ENCODE data around the gene GNAT2.
"Not testable (repeated sequence)": the region's sequence is repeated elsewhere in the genome, so short reads cannot be mapped to it uniquely, and the experiment has no call there.

The GNAT2 gene

DNA sequence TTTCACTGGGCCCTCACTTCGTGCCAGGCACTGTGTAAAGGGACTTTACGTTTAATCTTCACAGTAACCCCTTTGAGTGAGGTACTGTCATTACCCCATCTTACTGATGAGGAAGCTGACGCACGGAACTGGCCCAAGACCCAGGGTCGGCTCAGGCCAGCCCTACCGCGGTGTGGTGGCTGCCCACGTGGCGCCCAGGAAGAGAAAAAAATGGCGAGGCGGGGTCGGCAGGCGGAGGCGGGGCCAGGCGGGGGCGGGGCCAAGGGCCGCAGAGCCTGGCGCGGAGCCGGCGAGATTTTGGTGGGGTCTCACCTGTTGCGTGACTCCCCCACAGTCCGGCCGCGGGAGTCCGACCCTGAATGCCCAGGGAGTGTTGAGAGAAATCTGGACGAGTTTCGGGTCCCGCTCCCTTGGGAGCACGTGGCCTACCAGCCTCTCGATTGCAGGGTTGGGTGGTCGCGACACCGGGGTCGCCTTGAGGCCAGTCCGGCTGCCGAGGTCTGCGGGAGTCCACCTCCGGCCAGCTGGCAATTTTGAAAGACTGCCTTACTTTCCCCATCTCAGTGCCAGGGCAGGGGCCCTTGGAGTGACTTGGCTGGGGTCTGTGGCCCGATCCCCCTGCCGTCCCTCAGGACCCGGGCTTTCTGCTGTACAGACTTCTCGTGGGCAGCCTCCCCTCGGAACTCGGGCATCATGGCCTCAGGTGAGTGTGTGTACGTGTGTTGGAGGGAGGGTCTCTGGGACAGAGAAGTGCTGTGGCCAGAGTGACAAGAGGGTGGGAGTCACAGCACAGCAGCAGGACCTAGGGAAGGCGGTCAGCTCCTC, at the start of gene GNAT2, which contains the start of gene AMPD2:
Gene GNAT2 (minus strand): TSS at position 41 of the 825 bp plus-strand sequence. CDS start 6,746 bp downstream, outside the sequence.
Gene AMPD2 (plus strand): TSS at position 262 of the 825 bp plus-strand sequence. CDS start 1,339 bp downstream, outside the sequence.
- in situ Hi-C loops (cut with MboI; ENCODE audit: low sequenced_read_pairs), result loop anchor here (10.0 kb wide), 1 partner anchor 75 kb away; the partner anchor contains the start of gene GNAI3

DNA sequence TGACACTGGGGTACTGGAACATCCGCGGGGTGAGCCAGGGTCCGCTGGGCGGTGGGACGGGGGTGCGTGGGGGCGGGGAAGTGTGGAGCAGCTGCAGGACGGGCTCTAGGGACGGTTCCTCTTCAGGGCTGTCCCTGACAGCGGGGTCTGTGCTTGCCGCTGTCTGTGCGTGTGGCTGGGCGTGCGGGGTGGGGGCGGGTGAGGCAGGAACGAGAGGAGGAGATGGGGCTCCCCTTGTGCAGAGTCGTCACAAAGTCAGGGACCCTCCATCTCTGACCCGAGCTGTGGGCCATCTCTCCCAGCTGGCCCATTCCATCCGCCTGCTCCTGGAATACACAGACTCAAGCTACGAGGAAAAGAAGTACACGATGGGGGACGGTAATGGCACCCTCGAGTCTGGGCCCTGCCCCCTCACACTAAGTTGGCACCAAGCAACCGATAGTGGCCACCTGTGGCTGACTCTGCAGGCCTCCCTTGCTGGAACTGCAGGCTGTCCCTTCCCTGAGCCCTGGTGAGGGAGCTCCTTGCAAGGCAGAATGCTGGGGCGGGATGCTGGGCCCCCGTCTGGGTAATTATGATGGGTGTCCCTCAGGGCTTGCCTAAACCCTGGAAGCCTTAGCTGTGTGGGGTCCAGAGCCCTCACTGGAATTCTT, 48.8 kb upstream of the GNAT2 start:
- in situ Hi-C loops (cut with MboI; ENCODE audit: low sequenced_read_pairs), result no loop called here

DNA sequence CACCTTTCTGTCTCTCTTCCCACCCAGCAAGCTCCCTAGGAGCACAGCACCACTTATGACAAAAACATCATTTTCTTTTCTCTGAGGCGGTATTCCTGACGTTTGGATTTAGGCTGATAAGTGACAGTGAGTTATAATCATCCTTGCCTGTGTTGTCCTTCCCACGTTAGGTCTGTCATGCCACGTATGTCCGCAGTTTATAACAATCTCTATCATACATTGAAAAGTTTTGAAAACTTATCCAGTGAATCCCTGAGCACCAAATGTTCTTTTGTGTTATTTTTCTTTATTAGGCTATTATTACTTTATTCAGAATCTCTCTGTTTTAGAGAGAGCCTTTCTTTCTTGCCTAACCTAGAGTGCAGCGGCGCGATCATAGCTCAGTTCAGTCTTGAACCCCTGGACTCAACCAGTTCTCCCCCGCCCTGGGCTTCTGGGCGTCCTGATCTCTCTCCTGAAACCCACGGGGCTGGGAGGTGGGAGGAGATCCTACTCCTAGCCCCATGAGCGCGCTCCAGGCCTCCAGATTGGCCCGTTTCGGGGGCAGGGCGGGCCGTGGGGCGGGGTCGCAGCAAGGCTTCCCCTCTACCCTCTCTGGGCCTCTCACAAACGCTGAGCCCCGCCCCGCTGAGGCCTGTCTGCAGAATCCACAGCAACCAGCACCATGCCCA, 48.2 kb upstream of the GNAT2 start, which contains the start of gene GSTM2:
Gene GSTM2 (plus strand): TSS at position 606 of the 671 bp plus-strand sequence. CDS start 59 bp downstream, at position 665.
- in situ Hi-C loops (cut with MboI; ENCODE audit: low sequenced_read_pairs), result no loop called here

DNA sequence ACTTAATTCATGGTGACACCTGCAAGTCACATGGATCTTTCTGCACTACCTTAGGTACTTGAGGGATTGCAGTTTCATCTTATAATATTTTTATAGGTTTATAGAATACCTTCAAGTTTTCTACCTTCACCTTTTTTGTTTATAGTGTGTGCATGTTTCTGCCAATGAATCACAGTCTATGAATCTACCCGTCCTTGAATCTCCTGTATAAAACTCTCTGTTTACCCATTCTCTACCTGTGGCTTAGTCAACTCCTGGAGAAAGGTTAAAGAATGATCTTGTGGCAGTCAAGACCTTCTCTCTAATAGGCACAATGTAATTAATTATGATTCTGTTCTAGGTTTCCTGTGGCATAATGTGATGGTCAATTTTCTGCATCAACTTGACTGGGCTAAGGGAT, 45.3 kb upstream of the GNAT2 start:
- in situ Hi-C loops (cut with MboI; ENCODE audit: low sequenced_read_pairs), result no loop called here

DNA sequence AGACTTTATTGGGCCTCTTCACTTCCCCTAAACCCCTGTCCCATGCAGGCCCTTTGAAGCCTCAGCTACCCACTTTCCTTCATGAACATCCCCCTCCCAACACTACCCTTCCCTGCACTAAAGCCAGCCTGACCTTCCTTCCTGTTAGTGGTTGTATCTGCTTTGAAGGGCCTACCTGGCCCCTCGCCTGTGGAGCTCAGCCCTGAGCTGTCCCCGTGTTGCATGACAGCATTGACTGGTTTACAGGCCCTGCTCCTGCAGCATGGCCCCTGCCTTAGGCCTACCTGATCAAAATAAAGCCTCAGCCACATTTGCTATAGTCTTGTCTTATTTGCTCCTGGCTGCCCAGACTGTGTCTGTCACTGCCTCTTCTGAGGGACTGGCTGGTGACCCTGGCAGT, 42.0 kb upstream of the GNAT2 start:
- in situ Hi-C loops (cut with MboI; ENCODE audit: low sequenced_read_pairs), result no loop called here

DNA sequence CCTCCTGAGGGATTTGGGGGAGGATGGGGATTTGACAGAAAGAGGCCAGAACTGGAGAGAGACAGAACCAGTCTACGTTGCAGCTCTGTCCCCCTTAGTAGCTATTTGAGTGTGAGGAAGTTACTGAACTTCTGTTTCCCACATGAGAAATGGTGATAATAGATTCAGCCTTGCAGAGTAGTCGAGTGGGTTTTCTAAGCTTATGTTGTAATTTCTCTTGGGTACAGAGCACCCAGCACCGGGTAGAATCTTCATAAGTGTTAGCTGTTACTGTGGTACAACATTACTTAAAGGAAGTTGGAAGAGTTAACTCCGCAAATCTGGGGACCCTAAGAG, 41.2 kb upstream of the GNAT2 start:
- in situ Hi-C loops (cut with MboI; ENCODE audit: low sequenced_read_pairs), result not testable (repeated sequence)

DNA sequence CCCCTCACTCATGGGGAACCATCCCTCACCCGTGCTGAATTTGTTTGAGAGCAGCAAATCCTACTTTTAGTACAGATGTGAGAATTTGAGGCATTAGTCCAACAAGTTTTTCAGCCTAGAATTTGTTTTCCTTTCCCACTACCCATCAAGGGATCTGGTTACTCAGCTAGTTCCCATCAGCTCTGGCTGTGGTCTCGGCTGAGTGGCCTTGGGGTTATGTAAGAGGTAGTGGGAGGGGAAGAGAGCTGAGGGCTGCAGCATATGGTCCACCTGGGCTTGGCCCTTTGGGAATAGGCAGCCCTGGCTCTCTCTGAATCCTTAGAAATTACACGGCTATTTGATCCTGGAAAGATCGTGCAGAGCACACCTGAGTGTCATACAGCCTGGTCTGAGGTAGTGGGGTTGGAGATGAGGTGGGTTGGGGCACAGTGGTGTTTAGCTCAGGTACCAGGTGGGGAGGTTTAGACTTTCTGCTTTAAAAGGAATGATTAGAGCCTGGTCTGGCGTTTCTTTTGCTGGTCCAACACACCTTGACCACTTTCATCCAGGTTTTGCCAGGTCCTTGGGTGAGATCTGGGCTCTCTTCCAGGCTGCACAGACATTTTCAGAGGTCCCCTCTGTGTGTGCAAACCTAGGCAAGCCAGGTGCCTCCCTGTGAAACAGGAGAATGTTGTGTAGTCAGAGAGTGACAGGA, 40.7 kb upstream of the GNAT2 start:
- in situ Hi-C loops (cut with MboI; ENCODE audit: low sequenced_read_pairs), result loop anchor here (10.0 kb wide), 1 partner anchor 325 kb away; the partner anchor contains the start of gene AHCYL1

DNA sequence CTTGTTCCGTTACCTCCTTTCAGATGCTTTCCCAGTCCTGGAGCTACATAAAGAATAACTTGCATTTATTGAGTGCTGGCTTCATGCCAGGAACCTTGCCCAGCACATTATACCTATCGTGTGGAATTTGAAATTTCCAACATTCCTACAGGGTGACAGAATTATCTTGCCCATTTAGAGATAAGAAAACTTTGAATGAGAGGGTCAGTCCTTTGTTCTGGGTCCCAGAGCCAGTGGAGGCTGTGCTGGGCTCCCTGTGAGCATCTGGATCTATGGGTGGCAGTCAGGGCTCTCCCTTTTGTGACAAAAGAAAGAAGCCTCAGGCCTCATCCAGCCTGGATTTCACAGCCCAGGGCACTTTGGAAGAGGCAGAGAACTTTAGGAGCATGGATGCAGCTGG, 39.7 kb upstream of the GNAT2 start:
- in situ Hi-C loops (cut with MboI; ENCODE audit: low sequenced_read_pairs), result loop anchor here (10.0 kb wide), 1 partner anchor 326 kb away; the partner anchor contains the start of gene AHCYL1

DNA sequence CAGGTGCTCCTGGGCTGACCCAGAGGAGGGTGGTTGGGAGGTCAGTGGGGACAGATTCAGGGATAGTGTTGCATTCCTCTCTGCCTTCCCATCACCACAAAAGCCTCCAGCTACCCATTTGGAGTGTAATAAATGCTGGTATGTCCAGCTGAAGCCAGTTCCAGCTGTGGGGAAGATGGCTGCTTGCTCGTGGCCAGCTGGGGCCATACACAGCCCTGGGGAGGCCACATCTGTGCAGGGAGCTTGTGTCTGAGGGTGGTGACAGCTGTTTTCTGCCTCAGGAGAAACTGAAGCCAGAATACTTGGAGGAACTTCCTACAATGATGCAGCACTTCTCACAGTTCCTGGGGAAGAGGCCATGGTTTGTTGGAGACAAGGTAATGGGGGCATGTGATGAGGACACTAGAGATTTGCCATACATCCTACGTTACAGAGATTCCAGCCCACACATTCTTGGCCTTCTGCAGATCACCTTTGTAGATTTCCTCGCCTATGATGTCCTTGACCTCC, 39.2 kb upstream of the GNAT2 start:
- in situ Hi-C loops (cut with MboI; ENCODE audit: low sequenced_read_pairs), result loop anchor here (10.0 kb wide), 1 partner anchor 326 kb away; the partner anchor contains the start of gene AHCYL1

DNA sequence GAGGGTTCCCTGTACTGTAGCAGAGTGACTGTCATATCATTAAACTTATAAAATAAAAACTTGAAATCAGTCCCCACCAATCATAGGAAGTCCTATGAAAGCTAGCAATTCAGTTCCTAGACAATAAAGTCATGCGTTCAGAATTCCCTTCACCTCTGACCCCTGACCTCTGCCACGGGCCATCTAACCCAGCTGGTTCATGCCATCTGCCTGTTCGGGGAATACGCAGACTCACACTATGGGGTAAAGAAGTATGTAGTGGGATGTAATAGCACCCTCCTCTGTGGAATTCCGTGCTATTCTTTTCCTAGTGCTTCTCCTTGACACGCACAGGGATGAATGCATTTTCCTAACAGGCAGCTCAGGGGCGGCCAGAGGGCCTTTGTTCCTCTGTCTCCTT, 38.6 kb upstream of the GNAT2 start:
- in situ Hi-C loops (cut with MboI; ENCODE audit: low sequenced_read_pairs), result loop anchor here (10.0 kb wide), 1 partner anchor 327 kb away; the partner anchor contains the start of gene AHCYL1

DNA sequence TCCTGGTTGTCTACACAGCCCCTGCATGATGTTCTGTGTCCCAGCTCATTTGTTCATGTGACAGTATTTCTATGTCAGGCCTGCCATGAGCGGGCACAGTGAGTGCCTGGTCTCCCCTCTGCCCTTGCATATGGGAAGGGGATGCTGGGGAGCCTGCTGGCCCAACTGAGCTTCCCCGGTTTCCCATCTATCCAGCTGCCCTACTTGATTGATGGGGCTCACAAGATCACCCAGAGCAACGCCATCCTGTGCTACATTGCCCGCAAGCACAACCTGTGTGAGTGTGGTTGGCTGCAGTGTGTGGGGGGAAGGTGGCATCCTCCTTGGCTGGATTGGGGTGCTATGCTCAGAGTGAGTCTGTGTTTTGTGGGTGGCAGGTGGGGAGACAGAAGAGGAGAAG, 38.0 kb upstream of the GNAT2 start:
- in situ Hi-C loops (cut with MboI; ENCODE audit: low sequenced_read_pairs), result loop anchor here (10.0 kb wide), 1 partner anchor 327 kb away; the partner anchor contains the start of gene AHCYL1

DNA sequence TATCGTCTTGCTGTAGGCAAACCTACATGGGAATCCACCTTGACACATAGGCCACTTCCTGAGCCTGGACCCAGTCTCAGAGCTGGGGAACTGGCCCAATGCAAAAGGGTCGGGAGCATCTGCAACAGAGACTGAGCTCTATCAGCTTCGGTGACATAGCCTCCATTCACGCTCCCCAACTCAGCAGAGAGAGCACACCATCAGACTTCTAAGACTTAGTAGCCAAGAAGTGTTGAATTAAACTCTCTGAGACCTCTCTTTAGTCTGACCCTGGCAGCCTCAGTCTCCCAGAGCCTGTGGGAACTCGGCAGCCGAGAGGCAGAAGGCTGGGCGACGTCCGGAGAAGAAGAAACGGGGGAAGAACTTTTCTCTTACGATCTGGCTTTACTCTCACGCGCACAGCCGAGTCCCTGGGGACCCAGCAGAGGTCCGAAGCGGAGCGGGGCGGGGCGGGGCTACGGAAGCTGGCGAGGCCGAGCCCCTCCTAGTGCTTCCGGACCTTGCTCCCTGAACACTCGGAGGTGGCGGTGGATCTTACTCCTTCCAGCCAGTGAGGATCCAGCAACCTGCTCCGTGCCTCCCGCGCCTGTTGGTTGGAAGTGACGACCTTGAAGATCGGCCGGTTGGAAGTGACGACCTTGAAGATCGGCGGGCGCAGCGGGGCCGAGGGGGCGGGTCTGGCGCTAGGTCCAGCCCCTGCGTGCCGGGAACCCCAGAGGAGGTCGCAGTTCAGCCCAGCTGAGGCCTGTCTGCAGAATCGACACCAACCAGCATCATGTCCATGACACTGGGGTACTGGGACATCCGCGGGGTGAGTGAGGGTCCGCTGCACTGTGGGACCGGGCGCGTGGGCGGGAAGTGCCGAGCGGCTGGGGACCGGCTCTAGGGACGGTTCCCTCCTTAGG, 36.5 kb upstream of the GNAT2 start, which contains the start of gene GSTM4:
Gene GSTM4 (plus strand): TSS at position 485 of the 905 bp plus-strand sequence. CDS start 291 bp downstream, at position 776.
- in situ Hi-C loops (cut with MboI; ENCODE audit: low sequenced_read_pairs), result loop anchor here (10.0 kb wide), 1 partner anchor 329 kb away; the partner anchor contains the start of gene AHCYL1

DNA sequence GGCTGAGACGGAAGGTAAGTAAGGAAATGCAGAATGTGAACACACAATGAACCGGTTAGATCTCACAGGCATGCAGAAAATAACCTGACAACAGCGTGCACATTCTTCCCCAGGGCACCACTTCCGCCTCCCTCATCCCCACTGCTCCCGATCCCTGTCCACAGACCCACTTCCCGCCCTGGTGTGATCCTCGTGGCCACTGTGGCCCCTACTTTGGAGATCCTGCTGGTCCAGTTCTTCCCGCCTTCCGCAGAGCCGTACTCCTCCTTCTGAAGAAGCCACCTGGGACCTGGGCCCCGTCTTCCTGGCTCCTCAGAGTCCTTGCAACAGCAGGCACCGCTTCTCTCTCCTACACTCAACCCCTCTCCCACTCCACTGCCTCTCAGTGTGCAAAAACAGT, 35.1 kb upstream of the GNAT2 start:
- in situ Hi-C loops (cut with MboI; ENCODE audit: low sequenced_read_pairs), result loop anchor here (5.0 to 10.0 kb wide), 2 partner anchors 118 to 330 kb away; partner anchors contain the start of gene AHCYL1

DNA sequence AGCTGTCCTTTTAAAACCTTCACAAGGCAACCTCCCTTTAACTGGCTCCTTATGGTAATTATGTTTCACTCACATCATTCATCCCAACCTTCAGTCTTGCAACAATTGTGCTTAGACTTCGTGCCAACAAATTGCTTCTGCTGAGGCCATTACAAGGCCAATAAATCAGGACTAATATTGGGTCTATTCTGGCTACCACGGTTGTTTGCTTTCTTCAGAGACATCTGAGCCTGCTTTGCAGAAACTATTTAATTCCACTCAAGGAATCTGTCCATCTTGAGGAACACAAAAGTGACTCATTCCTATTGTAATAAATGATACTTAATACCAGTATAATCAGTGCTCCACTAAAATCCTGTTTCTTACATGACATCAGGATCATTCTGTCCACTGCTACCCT, 33.9 kb upstream of the GNAT2 start:
- in situ Hi-C loops (cut with MboI; ENCODE audit: low sequenced_read_pairs), result loop anchor here (5.0 to 10.0 kb wide), 2 partner anchors 119 to 331 kb away; partner anchors contain the start of gene AHCYL1

DNA sequence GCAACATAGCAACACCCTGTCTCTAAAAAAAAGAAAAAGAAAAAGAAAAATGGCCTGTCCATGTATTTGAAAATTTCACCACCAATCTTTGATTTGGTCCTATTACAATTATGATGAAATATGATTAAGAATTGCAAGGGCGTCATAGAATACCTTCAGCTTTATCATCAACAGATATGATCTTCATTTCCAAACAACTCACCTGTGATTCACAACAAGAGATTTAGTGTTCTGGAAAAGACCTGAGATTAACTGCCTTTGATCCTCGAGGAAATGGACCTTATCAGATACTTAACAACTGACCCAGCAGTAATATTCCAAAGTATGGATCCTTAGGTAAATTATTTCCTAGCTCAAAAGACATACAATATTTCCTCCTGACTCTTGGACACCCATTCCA, 33.0 kb upstream of the GNAT2 start:
- in situ Hi-C loops (cut with MboI; ENCODE audit: low sequenced_read_pairs), result loop anchor here (5.0 to 10.0 kb wide), 2 partner anchors 120 to 332 kb away; partner anchors contain the start of gene AHCYL1

DNA sequence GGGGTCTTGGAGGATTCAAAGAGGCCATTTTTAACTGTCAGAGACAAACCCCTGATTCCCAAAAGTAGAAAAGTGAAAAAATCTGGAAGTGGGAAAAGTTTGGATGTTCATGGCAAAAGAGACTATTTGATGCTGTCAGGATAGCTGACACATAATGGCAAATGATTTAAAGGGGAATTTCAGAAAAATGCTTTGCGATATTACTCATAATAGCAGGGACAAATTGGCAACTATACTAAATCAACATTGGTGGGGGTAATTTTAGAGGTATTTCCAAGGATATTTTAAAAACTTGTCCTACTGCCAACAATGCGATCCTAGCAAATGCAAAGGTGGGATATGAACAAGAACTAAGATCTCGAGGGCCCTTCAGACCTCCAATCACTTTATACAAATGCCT, 31.2 kb upstream of the GNAT2 start:
- in situ Hi-C loops (cut with MboI; ENCODE audit: low sequenced_read_pairs), result loop anchor here (5.0 to 10.0 kb wide), 2 partner anchors 122 to 334 kb away; partner anchors contain the start of gene AHCYL1

DNA sequence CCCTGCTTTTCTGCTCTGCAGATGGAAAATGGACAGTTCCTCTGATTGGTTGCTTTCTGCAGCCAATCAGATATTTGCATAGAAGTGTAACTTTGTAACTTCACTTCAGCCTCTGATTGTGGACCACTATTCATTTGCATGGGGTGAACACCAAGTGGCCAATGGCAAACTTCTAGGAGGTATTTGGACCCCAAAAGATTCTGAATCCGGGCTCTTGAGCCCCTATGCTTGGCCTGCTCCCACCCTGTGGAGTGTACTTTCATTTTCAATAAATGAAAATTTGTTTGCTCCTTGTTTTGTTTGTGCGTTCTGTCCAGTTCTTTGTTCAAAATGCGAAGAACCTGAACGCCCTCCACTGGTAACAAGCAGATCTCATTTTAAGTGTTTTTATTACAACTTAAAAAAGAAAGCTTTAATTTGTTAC, 30.1 kb upstream of the GNAT2 start:
- in situ Hi-C loops (cut with MboI; ENCODE audit: low sequenced_read_pairs), result no loop called here

DNA sequence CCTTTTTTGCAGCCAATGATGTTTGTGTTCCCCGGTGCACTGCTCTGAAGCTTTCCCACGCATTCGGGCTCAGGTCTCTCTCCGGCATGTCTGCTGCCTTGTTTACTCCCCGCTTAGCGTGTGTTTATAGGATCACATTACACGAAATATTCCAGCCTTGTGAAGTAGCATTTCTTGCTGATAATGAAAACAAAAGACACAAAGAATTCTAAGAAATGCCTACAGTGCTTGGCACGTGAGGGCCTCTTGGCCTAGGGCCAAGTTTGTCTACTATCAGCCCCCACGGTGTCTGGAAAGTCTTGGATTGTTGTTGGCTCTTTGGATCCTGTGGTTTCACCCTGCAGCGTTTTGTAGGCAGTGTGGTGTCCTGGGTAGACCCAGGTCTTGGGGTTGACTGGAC, 25.3 kb upstream of the GNAT2 start:
- in situ Hi-C loops (cut with MboI; ENCODE audit: low sequenced_read_pairs), result loop anchor here (5.0 kb wide), 1 partner anchor 97 kb away; the partner anchor contains the start of gene GNAI3

Data from HL-60/S4 treated with retinoic acid at 250 ng/mL for 4 days and 3 days (cell line).